Mesendoderm (in vitro differentiated cells): ENCODE data around the gene CHST11.

ENCODE experiments used
- DNase-seq: peaks from one replicate; pipeline ENCODE4 v3.0.0; 2013
- H2AK5ac ChIP-seq: 2 replicates; pipeline ENCODE4 v1.6.1; 2013; ENCODE audit warnings: low read length, inconsistent platforms
- H2BK120ac ChIP-seq: 2 replicates; pipeline ENCODE4 v1.6.1; 2013; ENCODE audit warnings: low read depth, mild to moderate bottlenecking, low read length, moderate library complexity, mixed read lengths
- H2BK15ac ChIP-seq: replicated peaks from 2 replicates; pipeline ENCODE4 v1.6.1; 2013; ENCODE audit warnings: low read depth, mild to moderate bottlenecking, moderate library complexity
- H2BK5ac ChIP-seq: 2 replicates; pipeline ENCODE4 v1.6.1; 2013; ENCODE audit warnings: low read length, inconsistent platforms
- H3K18ac ChIP-seq: 2 replicates; pipeline ENCODE4 v1.6.1; 2013; ENCODE audit warnings: mild to moderate bottlenecking, low read length, mixed read lengths
- H3K23ac ChIP-seq: one replicate; pipeline ENCODE4 v1.6.1; 2013; ENCODE audit warnings: low read length
- H3K27ac ChIP-seq: 2 replicates; pipeline ENCODE4 v1.5.1; 2013; ENCODE audit warnings: low read depth, mild to moderate bottlenecking, inconsistent platforms, low read length, moderate library complexity
- H3K27me3 ChIP-seq: 2 replicates; pipeline ENCODE4 v1.6.1; 2013; ENCODE audit warnings: low read length, control low read depth, mild to moderate bottlenecking, inconsistent platforms; ENCODE audit not compliant: insufficient read depth, poor library complexity
- H3K36me3 ChIP-seq: 2 replicates; pipeline ENCODE4 v1.6.1; 2013; ENCODE audit warnings: low read length, inconsistent platforms; ENCODE audit not compliant: control insufficient read depth, insufficient read depth
- H3K4ac ChIP-seq: one replicate; pipeline ENCODE4 v1.6.1; 2013; ENCODE audit warnings: low read depth, mild to moderate bottlenecking, low read length, moderate library complexity
- H3K4me1 ChIP-seq: 2 replicates; pipeline ENCODE4 v1.6.1; 2013; ENCODE audit warnings: low read depth, low read length, inconsistent platforms; ENCODE audit not compliant: control insufficient read depth
- H3K4me2 ChIP-seq: 2 replicates; pipeline ENCODE4 v1.6.1; 2013; ENCODE audit warnings: low read length
- H3K4me3 ChIP-seq: 2 replicates; pipeline ENCODE4 v1.5.1; 2013; ENCODE audit warnings: mild to moderate bottlenecking, low read length
- H3K56ac ChIP-seq: one replicate; pipeline ENCODE4 v1.6.1; 2013; ENCODE audit warnings: low read length
- H3K79me1 ChIP-seq: 2 replicates; pipeline ENCODE4 v1.6.1; 2013; ENCODE audit warnings: low read length, inconsistent platforms
- H3K79me2 ChIP-seq: 2 replicates; pipeline ENCODE4 v1.6.1; 2013; ENCODE audit warnings: mild to moderate bottlenecking, low read length; ENCODE audit not compliant: control insufficient read depth, insufficient read depth
- H3K9ac ChIP-seq: 2 replicates; pipeline ENCODE4 v1.6.1; 2013; ENCODE audit warnings: low read length, inconsistent platforms
- H4K5ac ChIP-seq: one replicate; pipeline ENCODE4 v1.6.1; 2013; ENCODE audit warnings: low read length
- H4K8ac ChIP-seq: one replicate; pipeline ENCODE4 v1.6.1; 2013; ENCODE audit warnings: low read depth, mild to moderate bottlenecking, control low read depth, low read length, moderate library complexity
- WGBS: extraction: QIAGEN DNeasy Blood & Tissue Kit; methylation state at CpG from one replicate; pipeline ENCODE4 v1.1.7; 2013; ENCODE audit warnings: low lambda C conversion rate, missing lambda C conversion rate; ENCODE audit not compliant: insufficient coverage; ENCODE audit errors: extremely low coverage; 5-methylcytosine and 5-hydroxymethylcytosine counted together

The CHST11 gene

GRCh38 chr12:104468371-104468770, 11.6 kb downstream of the CHST11 start:
- Histone ChIP-seq H2BK120ac (no peak overlapping the region), H4K5ac (no peak overlapping the region), H3K79me1 (peaks cover 9% of the 10 kb centered on the region), H4K8ac (no peak overlapping the region), H3K27ac (no peak overlapping the region), H3K27me3 (no peaks in the 10 kb centered on the region), H3K9ac (no peak overlapping the region), H2AK5ac (no peak overlapping the region), H3K4me3 (no peak overlapping the region), H3K23ac (no peak overlapping the region), H3K4ac (no peak overlapping the region), H2BK15ac (no peak overlapping the region), H2BK5ac (no peak overlapping the region), H3K36me3 (no peaks in the 10 kb centered on the region), H3K4me2 (no peak overlapping the region), H3K4me1 (peaks cover 6% of the 10 kb centered on the region), H3K56ac (no peak overlapping the region), H3K18ac (no peak overlapping the region), H3K79me2 (no peaks in the 10 kb centered on the region)
- no CpG with 5 or more reads among the region's 5 CpGs for WGBS
- no peak for DNase-seq

GRCh38 chr12:104469066-104469465, 12.3 kb downstream of the CHST11 start:
- Histone ChIP-seq H3K4me3 (no peak overlapping the region), H4K5ac (no peak overlapping the region), H3K79me1 (peaks cover 9% of the 10 kb centered on the region), H3K23ac (no peak overlapping the region), H2BK15ac (no peak overlapping the region), H3K79me2 (no peaks in the 10 kb centered on the region), H3K56ac (no peak overlapping the region), H3K36me3 (no peaks in the 10 kb centered on the region), H3K18ac (no peak overlapping the region), H3K4me2 (no peak overlapping the region), H3K27ac (no peak overlapping the region), H2BK120ac (no peak overlapping the region), H3K27me3 (no peaks in the 10 kb centered on the region), H3K4ac (no peak overlapping the region), H2AK5ac (no peak overlapping the region), H3K4me1 (peaks cover 6% of the 10 kb centered on the region), H4K8ac (no peak overlapping the region), H2BK5ac (no peak overlapping the region), H3K9ac (no peak overlapping the region)
- WGBS = no CpG with 5 or more reads among the region's 4 CpGs
- DNase-seq = no peak

- Histone ChIP-seq H4K8ac (no peak overlapping the region), H2BK15ac (no peak overlapping the region), H3K4me2 (no peak overlapping the region), H3K18ac (no peak overlapping the region), H3K4ac (no peak overlapping the region), H2BK120ac (no peak overlapping the region), H3K27me3 (no peaks in the 10 kb centered on the region), H3K79me2 (no peaks in the 10 kb centered on the region), H3K9ac (no peak overlapping the region), H3K27ac (no peak overlapping the region), H3K23ac (no peak overlapping the region), H2BK5ac (no peak overlapping the region), H3K56ac (no peak overlapping the region), H3K4me1 (peaks cover 6% of the 10 kb centered on the region), H2AK5ac (no peak overlapping the region), H3K79me1 (peaks cover 9% of the 10 kb centered on the region), H3K4me3 (no peak overlapping the region), H4K5ac (no peak overlapping the region), H3K36me3 (no peaks in the 10 kb centered on the region)
- no peak for DNase-seq
- WGBS = no CpG with 5 or more reads among the region's 1 CpG
Measured at GRCh38 chr12:104469523-104469922, 12.8 kb downstream of the CHST11 start.

GRCh38 chr12:104470521-104470920, 13.8 kb downstream of the CHST11 start:
- H4K5ac ChIP-seq = no peak overlapping the region
- no peak overlapping the region for H2BK120ac ChIP-seq
- no peak for DNase-seq
- no peak overlapping the region for H3K4ac ChIP-seq
- H3K9ac ChIP-seq = no peak overlapping the region
- H3K36me3 ChIP-seq = no peaks in the 10 kb centered on the region
- H3K27me3 ChIP-seq = no peaks in the 10 kb centered on the region
- H3K4me1 ChIP-seq = peaks cover 6% of the 10 kb centered on the region
- WGBS = no CpG with 5 or more reads among the region's 1 CpG
- H3K27ac ChIP-seq = no peak overlapping the region
- no peak overlapping the region for H4K8ac ChIP-seq
- H2BK15ac ChIP-seq = no peak overlapping the region
- no peak overlapping the region for H3K56ac ChIP-seq
- H2BK5ac ChIP-seq = no peak overlapping the region
- no peak overlapping the region for H3K23ac ChIP-seq
- no peaks in the 10 kb centered on the region for H3K79me2 ChIP-seq
- H2AK5ac ChIP-seq = no peak overlapping the region
- no peak overlapping the region for H3K18ac ChIP-seq
- H3K4me3 ChIP-seq = no peak overlapping the region
- H3K79me1 ChIP-seq = peaks cover 6% of the 10 kb centered on the region
- H3K4me2 ChIP-seq = no peak overlapping the region

- H2BK15ac ChIP-seq = no peak overlapping the region
- H3K79me1 ChIP-seq = peaks cover 6% of the 10 kb centered on the region
- no peak overlapping the region for H4K5ac ChIP-seq
- no peak overlapping the region for H3K23ac ChIP-seq
- WGBS = no CpG with 5 or more reads among the region's 3 CpGs
- H3K4me2 ChIP-seq = no peak overlapping the region
- H3K4me3 ChIP-seq = no peak overlapping the region
- no peak overlapping the region for H3K56ac ChIP-seq
- no peak overlapping the region for H4K8ac ChIP-seq
- no peak for DNase-seq
- H2AK5ac ChIP-seq = no peak overlapping the region
- H3K4ac ChIP-seq = no peak overlapping the region
- no peak overlapping the region for H3K18ac ChIP-seq
- H3K9ac ChIP-seq = no peak overlapping the region
- H2BK120ac ChIP-seq = no peak overlapping the region
- no peaks in the 10 kb centered on the region for H3K27me3 ChIP-seq
- no peak overlapping the region for H2BK5ac ChIP-seq
- H3K36me3 ChIP-seq = no peaks in the 10 kb centered on the region
- no peak overlapping the region for H3K27ac ChIP-seq
- peaks cover 6% of the 10 kb centered on the region for H3K4me1 ChIP-seq
- H3K79me2 ChIP-seq = no peaks in the 10 kb centered on the region
Measured at GRCh38 chr12:104471336-104471735, 14.6 kb downstream of the CHST11 start.

GRCh38 chr12:104472748-104473147, 16.0 kb downstream of the CHST11 start:
- WGBS = no CpG with 5 or more reads among the region's 4 CpGs
- Histone ChIP-seq H2BK15ac (no peak overlapping the region), H2AK5ac (no peak overlapping the region)

More at GRCh38 chr12:104472748-104473147, 16.0 kb downstream of the CHST11 start:
- no peak overlapping the region for H3K4me3 ChIP-seq
- no peak overlapping the region for H3K23ac ChIP-seq
- no peak overlapping the region for H3K4ac ChIP-seq
- no peaks in the 10 kb centered on the region for H3K27me3 ChIP-seq
- H3K79me1 ChIP-seq = peaks cover 6% of the 10 kb centered on the region
- DNase-seq = no peak
- no peak overlapping the region for H4K8ac ChIP-seq
- H3K79me2 ChIP-seq = no peaks in the 10 kb centered on the region
- H2BK120ac ChIP-seq = no peak overlapping the region
- H3K27ac ChIP-seq = no peak overlapping the region
- H3K4me1 ChIP-seq = peaks cover 3% of the 10 kb centered on the region
- H3K18ac ChIP-seq = no peak overlapping the region
- no peak overlapping the region for H2BK5ac ChIP-seq
- H3K4me2 ChIP-seq = no peak overlapping the region
- H4K5ac ChIP-seq = no peak overlapping the region
- H3K36me3 ChIP-seq = no peaks in the 10 kb centered on the region
- H3K9ac ChIP-seq = no peak overlapping the region
- H3K56ac ChIP-seq = no peak overlapping the region
